Kidney tubule cell (primary cell): ENCODE measurements around the gene VAC14.
A peak's percentile ranks its signal among the peaks of the same experiment; 100 is the strongest.

Experiments used
- DNase-seq: peaks from one replicate; pipeline ENCODE4 v3.0.0-alpha.2; 2018; ENCODE audit warnings: low spot score

VAC14 gene

GRCh38 chr16:70760221-70760620 is 40.7 kb downstream of the VAC14 start:
- no peak for DNase-seq

DNA sequence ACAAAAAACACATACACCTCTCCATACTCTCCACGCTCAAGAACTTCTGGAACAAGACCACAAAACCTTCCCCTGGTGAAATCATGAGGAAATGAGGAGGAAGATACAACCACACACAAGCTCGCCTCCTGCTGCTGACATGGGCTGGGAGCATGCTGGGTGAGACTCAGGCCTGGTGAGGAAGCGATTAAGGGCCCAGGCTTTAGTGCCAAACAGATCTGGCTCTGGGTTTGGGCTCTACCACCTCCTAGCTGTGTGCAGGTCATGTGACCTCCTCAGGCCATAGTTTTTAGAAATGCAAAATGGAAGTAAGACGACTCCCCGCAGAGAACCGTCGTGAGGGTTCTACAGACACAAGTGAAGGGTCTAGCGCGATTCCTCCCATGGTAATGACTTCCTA is 41.3 kb downstream of the VAC14 start:
- DNase-seq, result no peak

GRCh38 chr16:70758786-70759185 is 42.2 kb downstream of the VAC14 start:
- no peak for DNase-seq

DNA sequence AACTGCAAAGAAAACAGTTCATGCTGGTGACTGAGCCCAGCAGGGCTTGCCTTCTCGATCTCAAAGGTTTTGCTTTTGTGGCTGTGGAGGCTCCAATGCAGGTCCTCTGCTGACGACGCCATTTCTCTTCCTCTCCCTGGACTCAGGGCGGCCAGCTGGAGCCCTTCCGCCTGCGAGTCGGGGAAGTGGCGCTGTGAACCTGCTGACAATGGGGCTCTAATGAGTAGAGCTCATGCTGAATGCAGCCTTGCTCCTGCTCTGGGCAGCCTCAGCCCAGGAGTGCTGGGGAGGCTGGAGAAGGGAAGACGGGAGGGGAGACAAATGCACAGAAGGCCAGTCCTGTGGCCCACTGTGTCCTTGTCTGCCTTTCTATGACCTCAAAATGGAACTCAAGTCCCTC is 43.8 kb downstream of the VAC14 start:
- DNase-seq, result no peak

DNA sequence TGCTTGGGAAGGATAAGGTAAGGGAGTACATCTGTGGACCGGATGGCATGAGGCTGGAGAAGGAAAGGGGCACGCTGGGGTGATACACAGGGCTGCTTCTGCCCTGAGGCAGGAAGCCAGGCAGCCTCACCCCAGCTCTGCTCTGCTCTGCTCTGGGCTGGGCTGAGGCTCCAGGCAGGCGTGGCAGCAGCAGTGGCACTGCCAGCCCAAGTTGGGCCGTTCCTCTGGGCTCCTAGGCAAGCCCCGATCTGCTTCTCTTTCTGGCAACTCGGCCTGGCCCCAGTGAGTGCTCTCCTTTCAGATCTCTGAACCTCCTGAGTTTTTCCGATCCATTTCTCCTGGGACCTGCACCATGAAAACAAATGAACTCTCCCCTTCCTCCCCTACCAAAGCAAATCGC is 44.9 kb downstream of the VAC14 start:
- DNase-seq, result no peak

DNA sequence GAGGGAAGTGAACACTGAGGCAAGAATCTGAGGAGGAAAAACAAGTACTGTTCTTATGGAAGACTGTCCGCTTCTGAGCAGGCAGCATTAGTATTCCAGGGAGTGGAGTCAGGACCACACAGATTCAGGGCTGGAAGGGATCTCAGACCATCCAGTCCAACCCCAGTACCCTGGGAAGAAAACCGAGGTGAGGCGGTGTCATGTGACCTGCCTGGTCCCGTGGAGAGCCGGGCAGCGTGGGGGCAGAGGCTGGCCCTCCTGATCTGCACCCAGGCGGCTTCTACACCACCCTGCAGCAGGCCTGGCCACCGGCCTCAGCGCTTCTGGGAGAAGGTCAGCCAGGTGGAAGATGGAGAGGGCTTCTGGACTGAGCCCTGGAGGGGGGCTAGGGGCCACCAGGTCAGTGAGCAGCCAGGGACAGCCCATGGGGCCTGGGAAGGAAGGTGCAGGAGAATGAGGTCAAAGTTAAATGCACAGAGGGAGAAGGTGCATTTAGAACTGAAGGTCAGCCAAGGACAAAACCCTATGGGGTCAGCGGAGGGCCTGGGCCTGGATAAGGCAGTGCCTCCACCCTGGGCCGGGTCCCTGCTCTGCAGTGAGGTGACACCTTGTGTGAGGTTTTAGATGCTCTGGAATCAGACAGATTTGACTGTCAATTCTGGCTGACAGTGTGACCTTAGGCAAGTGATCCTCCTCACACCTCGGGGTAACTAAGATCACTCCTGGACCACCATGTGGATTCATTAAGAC is 45.9 kb downstream of the VAC14 start:
- DNase-seq, result no peak

- no peak for DNase-seq
These were observed 46.6 kb downstream of the VAC14 start for GRCh38 chr16:70754371-70754770.

DNA sequence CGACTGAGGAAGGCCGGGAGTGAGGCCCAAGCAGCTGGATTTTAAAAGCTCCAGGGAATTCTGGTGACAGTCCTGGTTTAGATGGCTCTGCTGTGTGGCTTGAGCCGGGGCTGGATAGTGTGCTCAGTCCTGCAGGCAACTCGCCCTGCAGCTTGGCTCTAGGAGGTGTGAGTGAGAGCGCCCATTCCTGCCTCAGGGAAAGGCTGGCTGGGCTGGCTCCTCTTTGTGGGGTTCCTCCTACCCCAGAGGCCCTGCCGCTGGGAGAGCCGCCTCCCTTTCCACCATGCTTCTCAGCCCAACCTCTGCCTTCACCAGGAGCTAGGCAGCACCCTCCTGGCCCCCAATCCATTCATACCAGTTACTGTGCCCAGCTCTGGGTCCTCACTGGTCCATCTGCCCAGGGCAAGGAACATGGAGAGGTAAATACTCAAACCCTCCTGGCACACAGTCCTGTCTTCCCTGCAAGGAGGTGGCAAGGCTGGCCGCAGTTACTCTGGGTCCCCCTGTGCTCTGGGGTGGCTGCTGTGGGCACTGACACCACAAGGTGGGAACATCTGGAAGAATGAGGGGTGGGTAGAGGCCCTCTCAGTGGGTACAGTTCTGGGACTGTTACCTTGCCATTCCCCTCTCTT is 47.1 kb downstream of the VAC14 start:
- no peak for DNase-seq

DNA sequence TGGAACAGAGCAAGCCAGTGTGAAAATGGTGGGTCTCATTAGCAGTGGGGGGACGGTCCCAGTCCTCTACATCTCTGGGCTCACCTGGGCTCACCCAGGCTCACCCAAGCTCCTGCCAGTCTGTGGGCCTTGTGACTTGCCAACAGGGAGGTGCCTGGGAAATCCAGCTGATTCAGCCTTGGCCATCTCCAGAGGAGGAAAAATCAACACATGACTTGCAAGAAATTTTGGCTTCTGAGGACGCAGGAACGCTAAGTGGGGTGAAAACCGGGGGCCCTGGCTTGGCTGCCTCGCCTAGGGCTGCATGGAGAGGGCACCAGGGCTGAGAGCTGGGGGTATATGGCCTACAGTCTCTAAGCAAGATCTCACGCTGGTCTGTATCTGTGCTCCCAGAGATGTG is 47.7 kb downstream of the VAC14 start:
- no peak for DNase-seq

- DNase-seq, result no peak
These were observed 48.5 kb downstream of the VAC14 start for GRCh38 chr16:70752426-70752825.

DNA sequence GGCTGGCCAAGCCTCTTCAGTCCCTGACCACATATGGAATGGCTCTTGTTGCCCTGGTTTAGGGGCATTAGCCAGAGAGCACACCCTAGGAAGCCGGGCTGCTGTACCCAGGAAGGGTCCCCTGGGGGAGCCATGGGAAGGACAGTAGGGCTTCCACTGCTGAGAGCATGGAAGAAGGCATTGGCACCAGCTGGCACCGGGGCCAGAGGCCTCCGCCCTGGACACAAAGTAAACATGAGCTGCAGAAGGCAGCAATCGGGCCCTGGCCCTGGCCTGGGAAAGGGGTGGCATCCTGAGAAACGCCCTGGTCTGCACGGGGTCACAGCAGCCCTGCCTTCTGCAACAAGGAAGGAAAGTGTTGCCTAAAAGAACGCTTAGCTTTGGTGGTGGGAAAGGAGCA is 49.4 kb downstream of the VAC14 start:
- DNase-seq, result no peak

DNA sequence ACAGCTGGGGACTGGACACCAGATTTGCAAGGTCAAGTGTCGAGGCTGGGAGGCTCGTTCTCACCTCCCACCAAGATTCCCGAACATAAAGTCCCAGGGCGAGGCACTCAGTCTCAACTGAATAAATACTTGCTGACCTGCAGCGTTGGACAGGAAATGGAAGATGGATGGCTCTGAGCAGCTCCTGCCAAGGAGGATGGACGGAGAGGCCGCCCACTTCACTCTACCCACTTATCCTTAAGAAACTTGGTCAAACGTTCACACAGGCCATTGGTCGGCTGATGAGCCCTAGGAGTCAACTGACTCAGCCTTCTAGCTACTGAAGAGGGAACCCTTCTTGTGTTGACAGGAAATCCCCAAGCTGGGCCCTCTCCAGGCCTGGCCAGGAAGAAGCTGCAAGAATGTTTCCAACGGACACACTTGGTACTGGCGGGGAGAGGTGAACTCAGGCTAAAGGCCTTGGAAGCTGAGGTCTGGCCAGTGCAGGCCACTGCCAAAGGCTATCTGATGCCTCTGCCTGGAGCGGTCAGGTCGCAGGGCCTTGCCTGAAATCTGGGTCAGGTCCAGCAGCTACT is 50.0 kb downstream of the VAC14 start:
- peak; percentile 90 for DNase-seq

- DNase-seq, result no peak
These were observed 51.0 kb downstream of the VAC14 start for GRCh38 chr16:70749681-70750601.

GRCh38 chr16:70749006-70749678 is 51.8 kb downstream of the VAC14 start:
- DNase-seq, result no peak

GRCh38 chr16:70747703-70748631 is 53.0 kb downstream of the VAC14 start:
- peak; percentile 94 for DNase-seq

GRCh38 chr16:70746708-70747424 is 54.1 kb downstream of the VAC14 start:
- peak; percentile 93 for DNase-seq

GRCh38 chr16:70746040-70746707 is 54.8 kb downstream of the VAC14 start:
- DNase-seq, result peak; percentile 57

GRCh38 chr16:70745536-70746025 is 55.4 kb downstream of the VAC14 start:
- DNase-seq, result no peak

GRCh38 chr16:70744366-70744765 is 56.6 kb downstream of the VAC14 start:
- DNase-seq, result no peak
